GM21825 (cell line): ENCODE results near the gene DEGS1.

ENCODE experiments used
- ATAC-seq: cut with Tn5 transposase; IDR thresholded peaks from one replicate; pipeline ENCODE4 v1.9.1; 2021; ENCODE audit warnings: mild to moderate bottlenecking, moderate library complexity; ENCODE audit not compliant: unreplicated experiment

DEGS1 gene

DNA sequence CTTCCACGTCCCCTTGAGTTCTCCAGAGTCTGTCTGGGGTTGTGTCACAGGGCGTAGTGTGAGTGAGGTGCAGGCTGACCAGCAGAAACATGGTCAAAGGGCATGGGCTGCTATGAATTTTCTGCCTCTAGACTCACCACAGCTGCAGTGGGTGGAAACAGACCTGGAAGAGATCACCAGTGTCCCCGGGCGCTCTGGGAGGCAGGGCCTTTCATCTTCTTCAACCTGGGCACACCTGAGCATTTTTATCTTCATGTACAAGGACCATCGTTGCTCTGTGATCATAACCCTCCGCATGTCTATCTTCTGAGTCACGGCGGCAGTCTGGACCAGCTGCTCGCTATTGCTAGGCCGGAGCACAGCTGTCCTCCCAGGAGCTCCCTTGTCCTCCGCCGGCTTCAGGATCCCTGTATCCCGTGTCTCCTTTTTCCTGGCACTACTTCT lies 29.6 kb downstream of the DEGS1 start:
- ATAC-seq, result no peak

GRCh38 chr1:224213438-224214119 lies 30.5 kb downstream of the DEGS1 start:
- no peak for ATAC-seq

- ATAC-seq, result no peak
Measured at GRCh38 chr1:224216382-224216781, 33.3 kb downstream of the DEGS1 start.

DNA sequence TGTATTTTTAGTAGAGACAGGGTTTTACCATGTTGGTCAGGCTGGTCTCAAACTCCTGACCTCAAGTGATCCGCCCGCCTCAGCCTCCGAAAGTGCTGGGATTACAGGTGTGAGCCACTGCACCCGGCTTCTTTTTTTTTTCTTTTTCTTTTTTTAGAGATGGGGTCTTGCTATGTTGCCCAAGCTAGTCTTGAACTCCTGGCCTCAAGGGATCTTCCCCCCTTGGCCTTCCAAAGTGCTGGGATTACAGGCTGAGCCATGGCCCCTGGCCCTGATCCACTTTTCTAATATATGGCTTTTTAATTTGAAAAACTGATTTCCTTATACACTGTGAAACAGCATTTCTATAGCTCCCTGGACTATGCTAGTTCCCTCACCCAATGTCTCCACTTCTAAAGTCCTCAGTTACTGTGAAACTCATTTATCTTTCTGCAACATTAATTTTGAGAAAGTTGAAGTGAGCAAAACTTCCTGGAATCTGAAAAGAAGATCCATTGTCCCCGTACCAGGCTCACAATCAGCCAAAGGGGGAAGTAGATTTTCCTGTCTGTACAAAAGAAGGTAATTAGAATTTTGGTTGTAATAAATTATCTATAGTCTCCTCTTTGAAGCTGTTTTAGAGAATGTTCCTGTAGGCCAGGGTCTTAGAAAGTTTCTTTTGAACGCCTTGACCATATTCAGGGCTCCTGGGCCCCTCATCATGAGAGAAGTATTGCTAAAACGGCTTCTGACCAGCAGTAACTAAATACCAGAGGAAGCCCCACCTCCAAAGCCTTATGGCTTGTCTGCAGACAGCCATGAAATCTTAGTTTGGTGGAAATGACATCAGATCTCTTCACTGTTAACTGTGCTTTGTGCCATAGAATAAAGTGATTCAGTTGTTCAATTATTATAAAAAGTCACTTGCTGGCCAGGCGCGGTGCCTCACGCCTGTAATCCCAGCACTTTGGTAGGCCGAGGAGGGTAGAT lies 34.9 kb downstream of the DEGS1 start:
- ATAC-seq, result no peak

DNA sequence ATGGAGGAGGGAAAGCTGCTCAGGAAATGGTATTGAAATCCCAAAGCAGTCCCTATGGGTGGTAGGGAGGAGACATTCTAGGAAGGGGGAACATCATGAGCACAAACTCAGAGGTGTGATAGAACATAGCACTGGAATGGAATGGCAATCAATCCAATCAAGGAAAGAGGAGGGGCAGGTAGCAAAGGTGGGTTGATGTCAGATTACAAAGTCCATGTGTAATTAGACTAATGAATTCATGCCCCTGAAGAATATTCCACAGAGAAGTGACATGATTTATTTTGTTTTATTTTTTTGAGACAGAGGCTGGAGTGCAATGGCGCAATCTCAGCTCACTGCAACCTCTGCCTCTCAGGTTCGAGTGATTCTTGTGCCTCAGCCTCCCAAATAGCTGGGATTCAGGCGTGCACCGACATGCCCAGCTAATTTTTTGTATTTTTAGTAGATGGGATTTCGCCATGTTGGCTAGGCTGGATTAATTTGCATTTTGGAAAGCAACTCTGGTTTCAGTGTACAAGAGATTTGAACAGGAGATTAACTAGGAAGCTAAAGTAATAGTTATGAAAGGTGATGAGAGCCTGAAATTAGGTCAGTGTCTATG lies 36.1 kb downstream of the DEGS1 start:
- no peak for ATAC-seq

DNA sequence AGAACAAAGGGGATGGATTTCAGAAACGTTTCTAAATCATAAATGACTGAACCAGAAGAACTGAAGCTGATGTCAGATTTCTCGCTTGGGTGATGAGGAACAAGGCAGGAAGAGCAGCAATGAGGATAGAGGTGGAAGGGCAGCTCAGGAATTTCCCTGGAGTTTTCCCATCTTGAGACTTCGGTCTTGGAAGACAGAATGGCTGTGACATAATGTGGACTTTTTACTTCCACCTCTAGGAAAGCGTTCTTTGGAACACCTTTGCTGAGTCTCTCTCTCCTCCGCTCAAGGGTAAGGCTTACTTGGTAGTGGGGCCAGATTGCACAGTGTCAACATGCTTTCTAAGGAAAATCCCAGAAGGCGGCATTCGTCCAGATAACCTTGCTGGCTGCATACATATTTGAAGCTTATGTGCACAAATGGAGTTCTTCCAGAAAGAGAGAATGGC lies 36.6 kb downstream of the DEGS1 start:
- no peak for ATAC-seq

DNA sequence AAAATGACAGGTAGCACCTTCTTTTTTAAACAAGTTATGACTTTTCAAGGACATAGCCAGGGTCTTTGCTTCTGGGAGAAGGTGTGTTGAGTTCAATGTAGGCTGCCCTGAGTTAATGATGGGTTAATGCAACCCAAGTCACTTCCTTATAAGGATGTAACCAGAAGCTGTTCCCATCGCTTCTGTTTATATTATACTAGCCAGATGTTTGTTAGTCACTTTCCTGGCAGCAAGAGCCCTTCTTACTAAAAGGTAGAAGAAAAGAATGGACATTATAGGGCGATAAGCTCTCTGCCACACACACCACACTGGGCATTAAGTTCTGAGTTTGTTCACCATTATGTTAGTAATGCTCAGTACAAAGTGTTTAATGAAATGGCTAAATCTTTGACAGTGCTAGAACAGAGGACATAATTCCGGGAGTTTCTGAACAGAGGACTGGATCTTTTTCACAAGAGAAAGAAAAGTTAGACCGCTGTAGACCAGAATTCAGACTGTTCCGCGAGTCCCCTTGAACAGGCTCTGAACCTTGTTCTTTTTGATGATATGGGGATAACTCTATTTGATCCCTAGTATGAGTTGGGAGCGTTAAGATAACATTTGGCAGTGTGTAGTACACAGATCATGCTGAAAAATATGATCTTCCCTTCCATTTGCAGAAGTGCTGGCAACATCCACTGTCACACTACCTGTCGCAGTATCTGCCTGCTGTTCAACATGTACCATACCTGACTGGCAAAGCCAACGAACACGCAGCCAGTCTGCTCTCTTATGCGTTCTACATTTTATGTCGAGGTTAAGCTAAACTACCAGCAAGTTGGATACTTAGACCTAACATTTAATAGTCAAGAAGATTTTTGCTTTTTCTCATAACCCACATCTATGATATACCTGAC lies 41.0 kb downstream of the DEGS1 start:
- ATAC-seq, result no peak

GRCh38 chr1:224226849-224227502 lies 43.9 kb downstream of the DEGS1 start:
- ATAC-seq, result no peak

DNA sequence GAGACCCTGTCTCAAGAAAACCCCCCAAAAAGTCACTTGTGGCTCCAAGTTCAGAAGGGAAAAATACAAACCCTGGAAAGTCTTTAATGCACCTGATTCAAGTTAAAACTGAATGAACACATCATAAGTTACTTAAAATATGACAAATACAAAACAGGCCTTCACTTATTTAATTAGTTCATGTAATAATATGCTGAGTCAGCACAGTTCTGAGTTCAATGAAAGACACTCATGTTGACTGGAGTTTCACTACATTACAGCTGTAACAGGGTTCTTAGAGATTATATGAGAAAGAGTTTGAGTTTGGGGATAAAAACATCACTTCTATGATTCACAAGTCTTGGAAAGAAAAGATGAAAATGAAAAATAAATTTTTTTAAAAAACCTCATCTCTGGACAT lies 51.0 kb downstream of the DEGS1 start:
- ATAC-seq, result no peak

DNA sequence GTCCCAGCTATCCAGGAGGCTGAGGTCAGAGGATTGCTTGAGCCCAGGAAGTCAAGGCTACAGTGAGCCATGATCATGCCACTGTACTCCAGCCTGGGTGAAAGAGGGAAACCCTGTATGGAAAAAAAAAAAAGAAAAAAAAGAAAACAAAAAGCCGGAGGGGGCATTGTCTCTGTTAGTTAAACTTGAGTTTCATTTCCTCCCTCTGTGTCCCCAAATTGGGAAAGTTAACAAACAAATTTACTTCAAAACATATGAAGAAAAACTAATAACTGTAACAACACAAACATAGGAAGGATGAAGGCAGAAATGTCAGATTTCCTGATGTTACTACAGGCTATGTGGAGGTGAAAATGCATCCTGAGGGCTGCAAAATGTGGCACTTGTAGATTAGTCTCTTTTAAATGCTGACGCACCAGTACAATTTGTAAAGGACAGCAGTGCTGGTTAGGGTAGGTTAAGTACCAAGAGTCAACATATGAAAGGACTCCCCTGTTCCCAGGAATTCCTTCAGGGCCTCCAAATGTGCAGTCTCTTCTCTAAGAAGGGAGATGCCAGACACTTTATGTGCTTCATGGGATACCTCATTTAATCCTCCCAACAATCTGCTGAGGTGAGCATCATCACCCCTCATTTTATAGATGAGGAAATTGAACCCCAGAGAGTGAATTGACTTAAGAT lies 52.9 kb downstream of the DEGS1 start:
- no peak for ATAC-seq

DNA sequence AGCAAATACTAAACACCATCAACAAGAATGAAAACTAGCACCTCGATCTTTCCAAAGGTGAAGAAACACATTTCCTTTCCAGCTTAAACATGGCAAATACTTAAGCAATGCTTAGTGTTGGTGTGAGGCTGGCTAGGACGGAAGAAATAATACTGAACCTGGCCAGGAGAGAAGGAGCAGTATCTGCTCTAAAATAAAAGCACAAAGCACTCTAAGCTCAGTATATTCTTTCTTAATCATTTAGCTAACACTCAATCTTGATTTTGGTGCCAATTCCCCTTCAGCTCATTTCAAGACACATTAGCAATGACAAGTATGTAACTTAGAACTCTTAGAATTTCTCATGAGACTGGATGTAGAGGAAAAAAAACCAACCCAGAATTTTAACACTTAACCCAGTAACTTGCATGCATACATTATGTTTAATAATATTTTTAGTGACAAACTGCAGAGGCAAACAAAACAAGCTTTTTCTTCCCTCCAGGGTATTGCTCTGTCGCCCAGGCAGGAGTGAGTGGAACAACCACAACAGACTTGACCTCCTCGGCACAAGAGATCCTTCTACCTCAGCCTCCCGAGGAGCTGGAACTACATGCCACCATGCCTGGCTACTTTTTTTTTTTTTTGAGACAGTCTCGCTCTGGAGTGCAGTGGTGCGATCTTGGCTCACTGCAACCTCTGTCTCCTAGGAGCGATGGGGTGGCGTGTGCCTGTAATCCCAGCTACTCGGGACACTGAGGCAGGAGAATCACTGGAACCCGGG lies 54.3 kb downstream of the DEGS1 start:
- no peak for ATAC-seq

GRCh38 chr1:224238212-224238611 lies 55.2 kb downstream of the DEGS1 start:
- ATAC-seq, result no peak

- no peak for ATAC-seq
Measured at GRCh38 chr1:224238756-224239155, 55.7 kb downstream of the DEGS1 start.
